Measurements from ENCODE around the gene STK33.

The STK33 gene

GRCh38 chr11:8613036-8613435 is 19.0 kb upstream of the STK33 start:
- Mint-ChIP-seq H3K27me3 (no peaks in the 10 kb centered on the region), H3K36me3 (peaks cover 32% of the 10 kb centered on the region), H3K9me3 (no peaks in the 10 kb centered on the region), H3K4me3 (no peak overlapping the region), H3K27ac (no peak overlapping the region), H3K4me1 (no peaks in the 10 kb centered on the region)
- ATAC-seq = no peak

DNA sequence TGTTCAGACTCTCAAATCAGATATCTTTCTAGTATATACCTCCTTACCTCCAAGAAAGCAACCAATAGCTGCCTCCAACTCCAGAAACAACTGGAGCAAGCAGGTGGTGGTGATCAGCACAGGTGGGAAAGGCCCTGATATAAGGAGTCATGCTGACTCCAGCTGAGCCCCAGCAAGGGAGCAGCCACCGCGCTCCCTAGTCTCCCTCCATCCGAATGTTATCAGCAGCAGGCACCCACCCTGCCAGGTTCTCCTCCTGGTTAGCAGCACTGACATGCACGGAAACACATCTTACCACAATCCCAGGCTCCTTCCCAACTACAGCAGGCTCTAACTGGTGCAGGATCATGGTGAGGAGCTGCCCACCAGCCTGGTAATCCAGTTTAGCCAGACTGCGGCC is 18.5 kb upstream of the STK33 start:
- Mint-ChIP-seq H3K4me3 (no peak overlapping the region), H3K36me3 (peaks cover 28% of the 10 kb centered on the region), H3K27ac (no peak overlapping the region), H3K27me3 (no peaks in the 10 kb centered on the region), H3K9me3 (no peaks in the 10 kb centered on the region), H3K4me1 (no peaks in the 10 kb centered on the region)
- no peak for ATAC-seq

DNA sequence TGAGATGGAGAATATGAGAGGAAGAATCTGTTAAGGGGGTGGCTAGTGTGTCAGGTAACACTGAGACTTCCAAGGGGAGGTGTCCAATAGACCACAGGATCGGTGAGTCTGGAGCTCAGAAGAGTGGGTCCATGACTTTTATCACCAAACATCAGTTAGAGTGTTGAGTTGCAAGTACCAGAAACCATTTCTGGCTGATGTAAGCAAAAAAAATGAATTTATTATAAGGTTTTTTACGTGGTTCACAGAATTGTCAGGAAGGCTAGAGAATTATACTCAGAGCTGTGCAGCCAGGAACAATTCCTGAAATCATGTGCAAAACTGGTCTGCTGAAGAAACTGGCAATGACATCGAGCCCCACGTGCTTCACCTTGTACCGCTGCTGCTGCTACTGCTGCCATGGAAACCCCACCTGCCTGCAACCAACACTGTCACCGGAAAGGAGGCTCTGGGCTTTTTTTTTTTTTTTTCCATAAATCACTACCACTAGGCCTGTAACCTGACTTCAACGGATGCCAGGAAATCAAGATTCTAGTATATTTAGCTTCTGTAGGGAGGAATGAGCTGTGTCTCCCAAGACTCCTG is 16.6 kb upstream of the STK33 start:
- Mint-ChIP-seq H3K4me3 (no peak overlapping the region), H3K27ac (no peak overlapping the region), H3K4me1 (no peaks in the 10 kb centered on the region), H3K9me3 (no peaks in the 10 kb centered on the region), H3K36me3 (peaks cover 17% of the 10 kb centered on the region), H3K27me3 (no peaks in the 10 kb centered on the region)
- ATAC-seq = no peak

- ATAC-seq = no peak
- H3K36me3 Mint-ChIP-seq = peaks cover 5% of the 10 kb centered on the region
- H3K4me3 Mint-ChIP-seq = no peak overlapping the region
- H3K9me3 Mint-ChIP-seq = no peaks in the 10 kb centered on the region
- peaks cover 4% of the 10 kb centered on the region for H3K4me1 Mint-ChIP-seq
- H3K27me3 Mint-ChIP-seq = peaks cover 15% of the 10 kb centered on the region
- no peak overlapping the region for H3K27ac Mint-ChIP-seq
Observed at GRCh38 chr11:8608652-8609051, 14.6 kb upstream of the STK33 start.

GRCh38 chr11:8605971-8606563 is 12.0 kb upstream of the STK33 start:
- Mint-ChIP-seq H3K4me1 (peaks cover 5% of the 10 kb centered on the region), H3K36me3 (no peaks in the 10 kb centered on the region), H3K4me3 (no peak overlapping the region), H3K9me3 (no peaks in the 10 kb centered on the region), H3K27me3 (peaks cover 29% of the 10 kb centered on the region), H3K27ac (no peak overlapping the region)
- ATAC-seq = no peak

DNA sequence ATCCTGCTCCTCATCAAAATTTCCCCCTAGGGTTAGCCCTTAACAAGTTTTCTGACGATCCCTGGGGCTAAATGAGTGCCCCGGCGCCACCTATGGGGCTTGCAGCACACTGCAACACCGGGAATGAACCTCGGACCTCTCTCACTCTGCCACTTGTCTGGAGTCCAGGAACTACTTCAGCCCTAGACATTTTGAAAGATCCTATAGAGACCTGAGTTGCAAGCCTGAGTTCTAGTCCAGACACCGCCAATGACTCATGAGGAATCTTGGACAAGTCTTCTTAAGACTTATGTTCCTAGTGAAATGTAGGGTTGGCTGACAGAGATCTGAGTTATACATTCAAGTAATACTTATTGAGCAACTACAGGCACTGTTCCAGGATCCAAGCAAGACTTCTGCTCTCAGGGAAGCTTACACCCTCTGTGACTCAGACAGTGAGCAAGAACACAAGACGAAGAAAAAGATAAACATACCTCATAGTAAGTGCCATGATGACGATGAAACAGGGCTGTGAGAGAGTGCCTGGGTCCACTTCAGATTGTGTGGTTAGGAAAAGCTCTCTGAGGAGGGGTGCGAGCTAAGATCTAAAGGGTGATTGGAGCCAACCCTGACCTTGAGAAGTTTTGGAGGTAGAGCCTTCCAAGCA is 10.2 kb upstream of the STK33 start:
- Mint-ChIP-seq H3K27ac (no peak overlapping the region), H3K9me3 (no peaks in the 10 kb centered on the region), H3K4me3 (no peak overlapping the region), H3K36me3 (no peaks in the 10 kb centered on the region), H3K4me1 (peaks cover 5% of the 10 kb centered on the region), H3K27me3 (peaks cover 32% of the 10 kb centered on the region)
- ATAC-seq = peak; percentile 65

DNA sequence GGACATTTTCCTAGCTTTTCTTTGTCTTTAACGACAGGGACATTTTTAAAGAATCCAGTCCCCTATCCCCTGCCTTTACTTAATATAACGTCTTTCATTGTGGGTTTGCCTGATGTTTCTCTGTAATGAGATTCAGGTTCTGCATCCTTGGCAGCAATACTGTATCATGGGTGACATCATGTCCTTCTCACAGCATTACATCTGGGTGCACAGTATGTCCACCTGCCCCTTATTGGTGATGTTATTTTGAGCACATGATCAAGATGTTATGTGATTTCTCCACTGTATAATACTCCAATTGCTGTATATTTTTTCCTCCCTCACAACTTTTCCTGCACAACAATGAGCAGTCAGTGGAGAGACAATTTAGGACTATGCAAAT is 9.7 kb upstream of the STK33 start:
- no peak for ATAC-seq
- H3K36me3 Mint-ChIP-seq = no peaks in the 10 kb centered on the region
- peaks cover 32% of the 10 kb centered on the region for H3K27me3 Mint-ChIP-seq
- H3K4me3 Mint-ChIP-seq = no peak overlapping the region
- no peak overlapping the region for H3K27ac Mint-ChIP-seq
- H3K9me3 Mint-ChIP-seq = no peaks in the 10 kb centered on the region
- H3K4me1 Mint-ChIP-seq = peaks cover 5% of the 10 kb centered on the region

DNA sequence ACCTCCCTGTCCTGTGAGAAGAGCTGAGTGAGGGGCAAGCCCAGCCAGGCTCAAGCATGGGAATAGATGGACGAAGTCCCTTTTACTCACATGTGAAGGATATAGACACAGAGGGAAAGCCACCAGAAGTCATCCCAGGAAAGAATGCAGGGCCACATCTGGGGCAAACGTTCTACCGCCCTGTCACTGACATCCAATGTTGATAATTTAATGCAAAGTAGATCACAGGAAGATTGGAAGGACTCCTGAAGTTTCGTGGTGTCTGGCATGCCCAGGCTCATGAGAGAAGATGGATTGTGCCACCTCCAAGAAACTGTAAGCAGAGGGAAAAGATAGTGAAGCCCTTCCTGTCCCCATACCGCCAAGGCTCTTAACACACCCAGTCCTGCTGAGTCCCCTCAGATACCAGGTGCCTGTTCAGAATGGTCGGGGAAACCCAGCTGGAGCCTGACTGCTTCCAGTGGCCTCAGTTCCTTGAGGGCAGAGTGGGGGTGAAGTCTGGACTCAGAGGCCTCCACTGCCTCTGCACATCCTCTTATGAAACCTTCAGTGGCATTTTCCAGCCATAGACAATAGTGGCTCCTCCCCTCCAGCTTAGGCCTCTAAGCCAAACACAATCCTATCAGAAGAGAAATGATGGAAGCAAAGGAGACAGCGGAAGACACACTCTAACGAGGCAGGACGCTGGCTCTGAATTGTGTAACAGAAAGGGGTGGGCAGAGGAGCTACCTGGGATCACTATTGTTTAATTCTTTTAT is 7.5 kb upstream of the STK33 start:
- no peak overlapping the region for H3K27ac Mint-ChIP-seq
- H3K4me1 Mint-ChIP-seq = peaks cover 5% of the 10 kb centered on the region
- H3K4me3 Mint-ChIP-seq = no peak overlapping the region
- no peaks in the 10 kb centered on the region for H3K36me3 Mint-ChIP-seq
- H3K27me3 Mint-ChIP-seq = peaks cover 32% of the 10 kb centered on the region
- no peaks in the 10 kb centered on the region for H3K9me3 Mint-ChIP-seq
- ATAC-seq = no peak

- no peak for ATAC-seq
- H3K27me3 Mint-ChIP-seq = peaks cover 15% of the 10 kb centered on the region
- H3K4me3 Mint-ChIP-seq = no peak overlapping the region
- peaks cover 6% of the 10 kb centered on the region for H3K4me1 Mint-ChIP-seq
- no peaks in the 10 kb centered on the region for H3K9me3 Mint-ChIP-seq
- no peak overlapping the region for H3K27ac Mint-ChIP-seq
- no peaks in the 10 kb centered on the region for H3K36me3 Mint-ChIP-seq
Observed at GRCh38 chr11:8598506-8598905, 4.5 kb upstream of the STK33 start.

GRCh38 chr11:8597182-8597581 is 3.2 kb upstream of the STK33 start:
- Mint-ChIP-seq H3K27ac (no peak overlapping the region), H3K4me1 (peaks cover 13% of the 10 kb centered on the region), H3K9me3 (no peaks in the 10 kb centered on the region), H3K36me3 (no peaks in the 10 kb centered on the region), H3K27me3 (peaks cover 9% of the 10 kb centered on the region), H3K4me3 (no peak overlapping the region)
- ATAC-seq = no peak

DNA sequence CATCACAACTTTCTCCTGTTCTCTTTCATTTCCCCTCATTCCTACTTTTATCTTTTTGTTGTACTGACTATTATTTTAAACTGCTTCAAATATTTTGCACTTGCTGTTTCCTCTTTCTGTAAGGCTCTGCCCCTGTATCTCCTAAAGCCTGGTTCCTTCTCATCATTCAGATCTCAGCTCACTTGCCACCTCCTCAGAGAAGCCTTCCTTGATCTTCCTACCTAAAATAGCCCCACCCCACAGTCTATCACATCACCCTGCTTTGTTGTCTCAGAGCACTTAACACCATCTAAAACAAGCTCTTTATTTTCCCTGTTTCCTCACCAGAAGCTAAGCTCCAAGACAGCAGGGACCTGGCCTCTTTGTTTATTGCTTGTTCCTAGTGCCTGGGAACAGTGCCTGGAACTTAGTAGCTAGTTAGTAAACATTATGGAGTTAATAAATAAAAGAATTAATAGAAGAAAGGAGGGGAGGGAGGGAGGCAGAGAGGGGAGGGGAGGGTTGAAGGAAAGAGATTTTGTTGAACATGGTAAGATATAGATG is 2.5 kb upstream of the STK33 start:
- no peak for ATAC-seq
- Mint-ChIP-seq H3K9me3 (no peaks in the 10 kb centered on the region), H3K4me1 (peaks cover 13% of the 10 kb centered on the region), H3K27me3 (peaks cover 8% of the 10 kb centered on the region), H3K36me3 (no peaks in the 10 kb centered on the region), H3K27ac (no peak overlapping the region), H3K4me3 (no peak overlapping the region)

DNA sequence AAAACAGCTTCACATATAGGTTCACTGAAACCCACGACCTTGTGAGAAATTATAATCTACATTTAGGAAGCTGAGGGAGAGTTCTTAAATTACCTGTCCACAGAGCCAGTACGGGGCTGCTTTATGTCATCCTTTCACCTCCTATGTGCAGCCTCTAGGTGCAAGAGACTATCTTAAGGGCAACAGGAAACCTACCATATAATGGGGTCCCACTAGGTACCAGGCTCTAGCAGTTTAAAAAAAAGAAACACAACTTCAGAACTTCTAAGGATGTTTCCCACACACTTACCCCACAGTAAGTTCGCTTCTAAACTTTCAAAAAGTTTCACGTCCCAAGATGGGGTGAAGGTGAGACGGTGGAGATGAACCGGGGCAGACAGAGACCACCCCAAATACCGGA is 573 bp downstream of the STK33 start:
- peak; percentile 48 for ATAC-seq
- Mint-ChIP-seq H3K9me3 (no peaks in the 10 kb centered on the region), H3K36me3 (no peaks in the 10 kb centered on the region), H3K27me3 (no peaks in the 10 kb centered on the region), H3K4me1 (peaks cover 13% of the 10 kb centered on the region), H3K4me3 (peak overlapping the region; percentile 89), H3K27ac (peak overlapping the region; percentile 75)

DNA sequence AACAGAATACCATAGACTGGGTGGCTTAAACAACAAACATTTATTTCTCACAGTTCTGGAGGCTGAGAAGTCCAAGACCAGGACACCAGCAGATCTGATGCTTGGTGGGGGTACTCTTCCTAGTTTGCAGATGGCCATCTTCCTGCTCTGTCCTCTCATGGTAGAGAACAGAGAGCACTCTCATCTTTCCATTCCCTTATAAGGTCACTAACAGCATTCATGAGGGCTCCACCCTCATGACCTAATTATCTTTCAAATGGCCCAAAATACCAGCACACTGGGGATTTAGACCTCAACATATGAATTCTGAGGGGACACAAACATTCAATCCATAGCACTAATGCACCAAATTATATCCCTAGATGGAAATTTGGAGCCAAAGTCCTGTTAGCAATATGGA is 6.1 kb downstream of the STK33 start:
- H3K27ac Mint-ChIP-seq = no peak overlapping the region
- H3K4me3 Mint-ChIP-seq = no peak overlapping the region
- H3K9me3 Mint-ChIP-seq = peaks cover 3% of the 10 kb centered on the region
- H3K36me3 Mint-ChIP-seq = no peaks in the 10 kb centered on the region
- no peak for ATAC-seq
- H3K4me1 Mint-ChIP-seq = peaks cover 1% of the 10 kb centered on the region
- H3K27me3 Mint-ChIP-seq = no peaks in the 10 kb centered on the region

DNA sequence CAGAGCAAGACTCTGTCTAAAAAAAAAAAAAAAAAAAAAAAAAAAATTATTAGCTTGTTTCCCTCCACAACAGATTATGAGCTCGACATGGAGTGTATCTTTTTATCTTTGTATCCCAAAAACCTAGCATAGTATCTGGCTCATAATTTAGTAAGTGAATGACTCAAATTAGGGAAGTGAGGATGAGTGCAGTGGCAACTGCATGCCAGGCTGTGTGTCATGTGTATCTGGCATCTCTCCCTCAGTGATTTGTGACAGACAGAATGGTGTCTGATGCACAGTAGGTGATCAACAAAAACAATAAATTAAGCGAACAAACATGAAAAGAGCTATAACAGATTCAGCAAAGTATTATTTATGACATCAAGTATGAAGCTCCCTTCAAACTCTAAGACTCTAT is 7.2 kb downstream of the STK33 start:
- H3K4me3 Mint-ChIP-seq = no peak overlapping the region
- no peaks in the 10 kb centered on the region for H3K27me3 Mint-ChIP-seq
- no peaks in the 10 kb centered on the region for H3K36me3 Mint-ChIP-seq
- no peak overlapping the region for H3K27ac Mint-ChIP-seq
- H3K9me3 Mint-ChIP-seq = peaks cover 6% of the 10 kb centered on the region
- peaks cover 9% of the 10 kb centered on the region for H3K4me1 Mint-ChIP-seq
- no peak for ATAC-seq

DNA sequence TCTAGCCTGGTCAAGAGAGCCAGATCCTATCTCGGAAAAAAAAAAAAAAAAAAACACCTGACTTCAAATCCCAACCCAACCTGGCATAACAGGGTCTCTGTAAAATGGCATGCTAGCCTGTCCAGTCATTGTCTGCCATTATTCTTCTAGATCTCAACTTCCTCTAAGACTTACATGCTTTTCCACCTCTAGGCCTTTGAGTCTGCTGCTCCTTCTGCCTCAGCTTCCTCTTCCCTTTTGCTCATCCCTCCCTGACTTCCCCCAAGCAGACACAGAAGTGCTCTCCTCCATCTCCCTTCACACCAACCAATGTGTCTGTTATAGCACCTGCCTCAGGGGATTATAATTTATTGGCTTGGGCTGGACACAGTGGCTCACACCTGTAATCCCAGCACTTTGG is 7.8 kb downstream of the STK33 start:
- Mint-ChIP-seq H3K27ac (no peak overlapping the region), H3K36me3 (peaks cover under 1% of the 10 kb centered on the region), H3K4me1 (peaks cover 10% of the 10 kb centered on the region), H3K4me3 (no peak overlapping the region), H3K27me3 (no peaks in the 10 kb centered on the region), H3K9me3 (peaks cover 6% of the 10 kb centered on the region)
- no peak for ATAC-seq
